HG03354 (cell line): ENCODE measurements around the gene PAX1.

Source experiments
- ATAC-seq: cut with Tn5 transposase; IDR thresholded peaks from one replicate; pipeline ENCODE4 v1.9.1; 2021; ENCODE audit warnings: mild to moderate bottlenecking; ENCODE audit not compliant: unreplicated experiment, poor library complexity, severe bottlenecking

The PAX1 gene

DNA sequence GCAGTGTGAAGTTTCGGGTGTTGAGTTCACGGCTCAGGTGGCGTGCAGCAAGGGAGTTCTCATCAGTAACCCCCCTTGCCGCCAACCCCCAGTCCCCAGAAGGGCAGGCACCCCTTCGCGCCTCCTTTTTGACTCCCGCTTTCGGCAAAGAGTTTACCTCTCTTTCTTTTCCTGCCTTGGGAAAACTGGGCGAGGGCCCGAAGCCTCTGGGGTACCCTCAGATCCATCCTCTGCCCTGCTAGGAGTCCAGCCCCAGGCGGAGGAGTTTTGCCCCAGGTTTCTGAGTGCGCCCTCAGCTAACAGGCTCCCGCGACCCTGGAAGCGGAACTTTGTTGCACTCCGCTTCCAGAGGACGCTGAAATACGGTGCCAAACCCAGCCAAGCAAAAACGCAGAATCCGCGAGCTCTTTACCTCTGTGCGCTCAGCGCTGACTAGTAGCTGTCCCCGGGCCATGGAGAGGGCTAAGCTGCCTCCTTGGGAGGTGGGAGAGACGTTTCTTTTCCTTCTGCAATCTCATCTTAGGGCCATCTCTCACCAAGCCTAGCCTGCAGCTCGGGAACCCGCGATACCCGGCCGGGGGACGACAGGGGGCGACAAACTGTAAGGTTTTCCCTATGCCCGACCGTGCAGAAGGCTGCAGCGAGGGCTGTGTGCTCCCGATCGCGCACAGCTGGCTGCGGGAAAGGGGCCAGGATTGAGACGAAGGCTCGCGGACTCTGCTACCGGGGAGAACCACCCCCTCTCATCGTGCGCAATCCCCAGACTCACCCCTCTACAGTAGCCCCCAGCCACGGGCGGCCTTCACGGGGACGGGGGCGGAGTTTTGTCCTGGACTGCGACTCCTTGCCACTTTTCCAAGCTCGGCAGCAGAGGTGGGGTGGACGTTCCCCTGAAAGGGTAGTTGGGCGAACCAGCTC is 2.7 kb upstream of the PAX1 start:
- ATAC-seq = no peak

DNA sequence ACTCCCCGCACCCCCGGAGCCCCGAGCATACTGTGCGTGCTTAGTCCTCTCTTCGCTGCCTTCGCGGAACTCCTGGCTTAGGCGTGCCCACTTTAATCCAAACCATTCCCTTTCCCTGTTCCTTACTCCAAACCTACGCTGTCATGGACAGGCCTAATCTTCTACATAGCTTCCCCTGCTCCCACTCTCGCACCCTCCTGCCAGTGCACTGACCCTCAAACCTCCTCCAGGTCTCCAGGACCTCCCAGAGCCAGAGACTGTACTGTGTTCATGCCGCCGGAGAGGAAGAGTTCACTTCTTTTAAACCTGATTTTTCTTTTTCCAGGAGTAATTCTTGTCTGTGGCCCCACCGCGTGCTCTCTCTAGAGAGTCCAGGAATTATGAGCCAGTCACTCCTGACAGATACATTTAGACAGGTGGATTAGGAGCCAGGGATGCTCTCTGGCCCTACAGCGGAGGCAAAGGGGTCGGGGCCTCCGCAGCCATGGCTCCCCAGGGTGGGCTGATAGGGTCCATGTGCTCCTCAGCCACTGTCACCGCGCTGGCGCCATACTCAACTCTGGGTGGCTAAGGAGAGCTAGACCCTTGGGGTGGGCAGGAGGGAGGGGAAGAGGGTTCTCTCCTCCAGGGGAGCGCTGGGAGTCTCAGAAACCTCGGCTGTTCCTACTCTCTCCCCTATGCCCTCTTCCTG is 1.6 kb upstream of the PAX1 start:
- no peak for ATAC-seq

DNA sequence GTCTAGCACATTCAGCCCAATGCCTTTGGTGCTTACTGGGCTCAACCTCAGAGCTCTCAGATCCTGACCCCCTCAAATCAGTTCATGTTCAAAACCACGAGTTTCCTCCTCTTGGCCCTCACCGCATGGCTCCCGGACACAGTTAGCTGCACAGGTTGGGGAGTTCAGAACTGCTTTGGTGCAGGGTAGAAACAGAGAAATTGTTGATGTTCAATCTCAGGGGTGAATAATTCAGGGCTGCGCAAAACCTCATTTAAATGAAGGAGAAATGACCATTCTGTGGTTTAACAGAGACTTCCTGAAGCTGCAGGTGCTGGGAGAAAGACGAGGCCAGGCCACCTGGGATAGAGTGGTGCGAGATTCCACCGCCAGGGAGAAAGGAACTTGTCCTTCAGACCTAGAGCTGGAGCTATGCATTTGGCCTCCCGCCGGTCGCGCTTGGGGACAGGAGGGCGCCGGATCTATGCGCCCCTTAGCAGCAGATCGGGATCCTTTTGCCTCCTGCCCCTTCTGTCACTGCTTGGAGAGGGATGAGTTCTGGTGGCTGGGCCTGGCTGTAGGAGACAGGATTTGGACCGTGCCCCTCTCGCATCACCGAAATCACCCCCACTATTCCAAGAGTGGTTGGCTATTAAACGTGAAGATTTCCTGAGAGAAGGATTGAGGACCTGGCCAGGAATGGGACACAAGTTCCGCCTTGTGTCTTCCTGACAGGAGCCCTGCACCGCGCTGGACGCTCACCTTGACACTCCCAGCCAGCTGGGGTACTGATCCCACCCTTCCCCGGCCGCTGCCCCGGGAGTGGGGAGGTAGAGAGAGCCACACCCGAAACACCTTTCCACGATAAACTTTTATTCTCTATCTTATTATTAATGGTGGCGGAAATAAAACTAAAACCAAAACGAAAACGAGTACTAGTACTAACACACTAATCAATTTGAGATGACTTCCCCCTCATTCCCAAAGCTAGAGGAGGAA is 767 bp upstream of the PAX1 start:
- no peak for ATAC-seq

DNA sequence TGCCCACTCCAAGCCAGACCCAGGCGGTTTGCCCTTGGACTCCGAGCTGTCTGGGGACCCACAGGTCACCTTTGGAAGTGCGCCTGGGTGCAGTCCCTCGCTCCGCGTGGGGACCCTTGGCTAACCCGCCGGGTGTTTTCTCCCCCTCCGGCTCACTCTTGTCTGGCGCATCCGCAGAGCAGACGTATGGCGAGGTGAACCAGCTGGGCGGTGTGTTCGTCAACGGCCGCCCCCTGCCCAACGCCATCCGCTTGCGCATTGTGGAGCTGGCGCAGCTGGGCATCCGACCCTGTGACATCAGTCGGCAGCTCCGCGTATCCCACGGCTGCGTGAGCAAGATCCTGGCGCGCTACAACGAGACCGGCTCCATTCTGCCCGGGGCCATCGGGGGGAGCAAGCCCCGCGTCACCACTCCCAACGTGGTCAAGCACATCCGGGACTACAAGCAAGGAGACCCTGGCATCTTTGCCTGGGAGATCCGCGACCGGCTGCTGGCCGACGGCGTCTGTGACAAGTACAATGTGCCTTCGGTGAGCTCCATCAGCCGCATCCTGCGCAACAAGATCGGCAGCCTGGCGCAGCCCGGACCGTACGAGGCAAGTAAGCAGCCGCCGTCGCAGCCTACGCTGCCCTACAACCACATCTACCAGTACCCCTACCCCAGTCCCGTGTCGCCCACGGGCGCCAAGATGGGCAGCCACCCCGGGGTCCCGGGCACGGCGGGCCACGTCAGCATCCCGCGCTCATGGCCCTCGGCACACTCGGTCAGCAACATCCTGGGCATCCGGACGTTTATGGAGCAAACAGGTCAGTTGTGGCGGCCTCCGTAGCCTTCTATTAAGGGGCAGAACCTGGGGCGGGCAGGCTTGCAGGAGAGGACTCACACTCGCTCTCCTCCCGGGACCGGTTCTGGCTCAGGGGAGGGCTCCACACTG is 1.1 kb downstream of the PAX1 start:
- no peak for ATAC-seq

DNA sequence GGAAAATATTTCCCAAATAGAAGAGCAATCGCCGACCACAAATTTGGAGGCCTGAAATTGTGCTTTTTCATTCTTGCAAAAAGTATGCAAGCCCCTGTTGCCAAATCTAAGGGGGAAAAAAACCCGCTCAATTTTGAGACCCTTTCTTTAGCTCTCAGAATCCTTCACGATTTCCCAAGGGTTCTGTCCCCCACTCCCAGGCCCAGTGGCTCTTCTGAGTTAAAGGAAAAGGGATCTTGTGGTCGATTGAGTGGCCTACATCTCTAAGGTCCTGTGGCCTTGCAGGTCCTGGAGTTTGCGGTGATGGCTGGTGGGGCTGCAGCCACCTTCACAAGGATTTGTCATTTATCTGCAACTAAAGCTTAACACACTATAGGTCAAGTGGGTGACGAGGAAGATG is 1.8 kb downstream of the PAX1 start:
- ATAC-seq = no peak

DNA sequence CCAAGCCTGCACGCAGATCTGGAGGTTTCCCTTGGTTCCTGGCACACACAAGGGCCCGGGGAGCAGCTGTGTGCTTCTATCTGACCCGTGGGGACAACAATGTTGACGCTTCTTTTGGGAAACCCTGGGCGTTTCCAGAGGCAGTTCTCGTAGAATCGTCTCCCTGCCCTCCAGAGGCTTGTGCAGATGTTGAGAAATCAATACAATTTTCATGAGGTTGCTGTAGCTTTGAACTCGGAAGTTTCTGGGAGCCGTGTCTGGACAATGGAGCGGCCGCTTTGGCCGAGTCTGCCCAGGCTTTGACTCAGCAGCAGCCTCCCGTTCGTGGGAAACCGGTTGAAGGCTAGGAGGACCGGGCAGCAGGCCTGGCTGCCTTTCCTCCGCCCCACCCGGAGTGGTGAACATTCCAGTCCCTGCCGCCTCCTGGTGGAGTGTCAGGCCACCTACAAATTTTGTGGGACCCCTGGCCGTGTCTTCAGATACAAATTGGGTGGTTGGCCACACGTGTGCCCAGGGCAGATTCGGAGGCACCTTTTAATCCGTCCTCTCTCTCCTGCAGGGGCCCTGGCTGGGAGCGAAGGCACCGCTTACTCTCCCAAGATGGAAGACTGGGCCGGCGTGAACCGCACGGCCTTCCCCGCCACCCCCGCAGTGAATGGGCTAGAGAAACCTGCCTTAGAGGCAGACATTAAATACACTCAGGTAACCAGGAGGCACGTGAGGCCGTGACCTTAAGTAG is 2.7 kb downstream of the PAX1 start:
- ATAC-seq = no peak

DNA sequence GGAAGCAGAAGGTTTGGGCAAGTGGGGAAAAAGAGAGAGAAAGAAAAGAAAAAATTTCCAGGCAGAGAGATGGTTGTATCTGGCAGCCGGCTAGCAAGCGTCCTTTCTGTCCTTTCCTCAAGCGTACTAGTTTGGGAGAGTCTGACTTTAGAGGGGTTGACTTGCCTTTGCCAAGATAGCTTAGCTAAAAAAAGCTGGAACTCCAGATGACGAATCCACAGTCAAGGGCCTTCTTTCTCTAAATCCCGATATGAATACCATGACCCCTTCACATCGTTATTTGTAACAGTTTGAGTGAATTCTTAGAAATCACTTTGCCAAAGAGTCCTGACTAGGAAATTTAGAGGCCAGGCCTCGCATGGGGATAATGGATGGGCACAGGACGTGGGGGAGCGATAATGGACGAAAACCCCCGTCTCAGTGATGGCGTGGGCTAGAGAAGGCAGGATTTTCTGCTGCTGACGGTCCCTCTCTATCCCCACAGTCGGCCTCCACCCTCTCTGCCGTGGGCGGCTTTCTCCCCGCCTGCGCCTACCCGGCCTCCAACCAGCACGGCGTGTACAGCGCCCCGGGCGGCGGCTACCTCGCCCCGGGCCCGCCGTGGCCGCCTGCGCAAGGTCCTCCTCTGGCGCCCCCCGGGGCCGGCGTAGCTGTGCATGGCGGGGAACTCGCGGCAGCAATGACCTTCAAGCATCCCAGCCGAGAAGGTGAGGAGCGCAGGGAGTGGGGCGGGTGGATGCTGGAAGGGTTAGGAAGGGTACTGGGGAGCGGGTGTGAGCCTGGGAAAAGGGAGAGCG is 3.5 kb downstream of the PAX1 start:
- ATAC-seq = no peak

DNA sequence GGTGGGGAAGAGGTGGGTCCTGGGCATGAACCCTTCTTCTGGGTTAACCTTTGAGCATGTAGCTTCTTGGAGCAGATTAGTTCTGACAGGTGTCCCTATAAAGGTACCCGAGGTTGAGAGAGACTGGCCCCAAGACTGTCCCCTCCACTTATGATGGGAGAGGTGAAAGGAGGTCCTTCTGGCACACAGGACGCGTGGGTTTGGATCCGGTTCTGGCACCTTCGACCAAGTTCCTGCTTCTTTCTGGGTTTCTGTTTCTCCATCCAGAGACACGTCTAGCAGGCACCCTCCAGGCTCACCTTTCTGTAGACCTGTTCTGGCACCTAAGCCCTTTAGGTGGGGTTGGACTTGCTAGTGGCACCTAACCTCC is 4.1 kb downstream of the PAX1 start:
- ATAC-seq = no peak

DNA sequence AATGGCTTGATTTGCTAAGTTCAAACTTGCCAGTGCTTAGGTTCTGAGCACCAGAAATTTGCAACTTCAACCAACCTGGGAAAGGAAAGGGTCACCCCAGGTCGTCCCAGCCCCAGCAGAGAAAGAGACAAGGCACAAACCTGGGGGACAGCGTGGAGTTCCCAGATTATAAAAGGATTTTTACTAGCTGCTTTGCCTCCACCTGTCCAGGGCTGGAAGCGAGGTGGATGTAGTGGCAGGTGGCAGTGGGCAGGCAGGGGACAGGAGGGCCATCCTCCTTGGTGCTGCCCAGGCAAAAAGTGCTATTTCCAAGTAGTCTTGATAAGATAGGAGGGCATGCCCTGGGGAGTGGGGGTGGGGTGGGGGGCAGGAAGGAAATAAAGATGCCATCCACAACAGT is 4.9 kb downstream of the PAX1 start:
- ATAC-seq = no peak

DNA sequence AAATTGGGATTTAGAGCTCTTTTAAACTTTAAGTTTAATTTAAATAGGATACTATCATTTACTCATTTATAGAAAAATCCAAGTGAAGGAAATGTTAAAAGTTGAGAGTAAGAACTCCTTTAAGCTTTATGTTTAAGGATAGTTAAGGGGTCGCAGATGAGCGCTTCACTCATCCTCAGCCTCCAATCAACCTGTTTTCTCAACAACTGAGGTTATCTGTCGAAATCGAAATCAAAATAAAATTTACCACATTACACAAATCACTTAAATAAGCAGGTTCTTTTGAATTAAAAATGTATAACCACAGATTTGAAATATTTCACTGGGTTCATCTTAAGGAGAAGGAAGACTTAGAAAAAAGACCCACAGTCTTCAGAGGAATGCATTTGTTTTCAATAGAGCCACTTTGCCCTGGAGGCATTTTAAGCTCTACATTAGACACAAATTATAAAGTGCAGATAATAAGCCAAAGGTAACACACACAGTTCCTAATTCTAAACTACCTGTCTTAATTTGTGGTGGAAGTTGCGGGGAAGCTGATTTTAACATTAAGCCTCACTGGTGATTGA is 5.5 kb downstream of the PAX1 start:
- ATAC-seq = no peak

DNA sequence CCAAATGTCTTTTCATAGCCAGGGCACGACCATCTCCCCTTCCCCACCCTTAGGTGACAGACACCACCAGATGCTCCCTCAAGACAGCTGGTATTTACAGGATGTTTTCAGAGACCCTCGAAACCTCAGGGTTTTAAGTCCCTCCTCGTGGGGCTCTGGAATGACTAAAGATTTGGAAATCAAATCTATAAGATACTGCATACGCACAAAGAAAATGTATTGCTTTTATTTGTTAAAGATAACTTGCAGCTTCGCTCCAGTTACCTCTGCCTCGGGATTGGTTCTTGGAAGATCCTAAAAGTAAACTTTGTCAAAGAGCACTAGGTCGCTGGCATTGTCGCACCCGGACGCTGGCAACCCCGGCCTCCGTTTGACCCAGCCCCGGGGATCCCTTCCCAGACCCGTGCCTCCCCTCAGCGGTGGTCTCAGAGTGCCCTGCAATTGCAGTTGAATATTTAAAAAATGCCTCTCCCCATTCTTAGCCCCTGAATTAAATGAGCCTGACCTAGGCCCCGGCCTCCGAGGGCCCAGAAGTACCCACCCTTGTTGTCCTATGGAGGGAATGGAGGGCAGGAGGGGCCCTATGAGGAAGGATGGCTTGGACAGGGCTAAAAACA is 7.1 kb downstream of the PAX1 start:
- ATAC-seq = no peak

DNA sequence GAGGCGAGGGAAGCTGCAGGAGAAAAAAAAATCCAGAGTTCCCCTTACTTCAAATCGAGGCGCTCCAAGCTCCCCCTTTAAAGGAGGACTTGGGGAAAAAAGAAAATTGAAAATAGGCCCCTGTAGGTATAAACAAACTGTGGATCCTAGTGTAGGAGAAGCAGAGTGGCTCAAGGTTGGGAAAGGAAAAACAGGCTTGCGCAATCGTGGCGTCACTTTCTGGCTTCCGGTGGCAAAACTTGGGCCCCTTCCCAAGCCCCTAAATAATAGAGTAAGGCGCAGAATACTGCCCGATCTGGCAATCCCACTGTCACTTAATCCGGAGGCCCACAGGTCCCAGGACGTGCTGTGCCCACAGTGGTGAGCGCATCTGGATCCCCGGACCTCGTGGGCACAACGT is 8.0 kb downstream of the PAX1 start:
- ATAC-seq = no peak

DNA sequence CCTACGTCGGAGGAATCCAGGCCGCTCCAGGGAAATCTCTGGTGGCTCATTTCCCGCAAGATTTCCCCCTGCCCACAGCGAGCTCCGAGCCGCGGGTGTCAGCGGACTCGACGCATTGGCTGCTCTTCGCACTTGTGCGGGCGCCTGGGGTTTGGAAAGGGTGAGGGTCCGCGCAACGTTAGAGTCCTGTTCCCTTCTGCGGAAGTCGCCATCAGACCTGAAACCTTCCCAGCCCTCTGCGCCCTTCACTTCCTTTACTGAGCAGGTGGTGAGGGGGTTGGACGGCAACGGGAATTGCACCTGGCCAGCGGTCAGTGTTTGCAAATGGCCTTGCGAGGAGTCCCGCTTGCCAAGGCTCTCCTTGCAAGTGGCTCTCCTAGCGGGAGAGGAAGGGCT is 8.4 kb downstream of the PAX1 start:
- ATAC-seq = no peak

DNA sequence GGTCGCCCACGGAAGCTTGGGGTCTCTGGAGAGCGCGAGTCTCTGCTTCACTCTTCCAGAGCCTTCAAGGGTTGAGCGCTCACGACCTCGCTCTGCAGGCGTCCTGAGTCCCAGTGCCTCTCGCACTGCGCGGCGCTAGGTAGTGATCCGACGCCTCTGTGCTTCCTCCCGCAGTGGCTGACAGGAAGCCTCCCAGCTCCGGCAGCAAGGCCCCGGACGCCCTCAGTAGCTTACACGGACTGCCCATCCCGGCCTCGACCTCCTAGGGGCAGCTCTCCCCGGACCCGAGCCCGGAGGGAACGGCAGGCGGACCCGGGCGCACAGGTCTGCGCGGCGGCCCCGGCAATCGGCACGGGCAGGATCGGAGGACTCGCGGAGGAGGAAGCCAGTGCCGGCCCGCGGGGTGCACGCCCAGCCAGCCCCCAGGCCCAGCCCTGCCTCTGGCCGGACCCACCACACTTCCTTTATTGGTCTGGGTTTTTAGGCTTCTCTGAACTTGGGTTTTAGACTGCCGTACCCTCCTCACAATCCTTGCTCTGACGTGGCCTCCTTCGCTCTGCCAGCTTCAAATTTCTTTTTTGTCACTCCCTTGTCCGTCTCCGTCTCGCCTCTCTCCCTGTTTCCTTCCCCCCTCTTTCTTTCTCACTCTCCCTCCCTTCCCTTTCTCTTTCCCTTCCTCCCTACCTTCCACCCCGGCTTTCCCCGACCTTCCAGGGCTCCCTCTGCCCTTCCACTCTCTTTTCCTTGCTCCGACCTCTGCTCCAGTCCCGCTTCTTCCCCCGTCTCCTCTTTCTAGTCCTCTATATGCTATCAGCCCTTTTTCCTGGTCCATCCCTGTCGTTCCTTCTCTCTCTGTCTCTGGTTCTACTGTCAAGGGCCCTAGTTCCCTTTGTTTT is 9.1 kb downstream of the PAX1 start:
- ATAC-seq = no peak

DNA sequence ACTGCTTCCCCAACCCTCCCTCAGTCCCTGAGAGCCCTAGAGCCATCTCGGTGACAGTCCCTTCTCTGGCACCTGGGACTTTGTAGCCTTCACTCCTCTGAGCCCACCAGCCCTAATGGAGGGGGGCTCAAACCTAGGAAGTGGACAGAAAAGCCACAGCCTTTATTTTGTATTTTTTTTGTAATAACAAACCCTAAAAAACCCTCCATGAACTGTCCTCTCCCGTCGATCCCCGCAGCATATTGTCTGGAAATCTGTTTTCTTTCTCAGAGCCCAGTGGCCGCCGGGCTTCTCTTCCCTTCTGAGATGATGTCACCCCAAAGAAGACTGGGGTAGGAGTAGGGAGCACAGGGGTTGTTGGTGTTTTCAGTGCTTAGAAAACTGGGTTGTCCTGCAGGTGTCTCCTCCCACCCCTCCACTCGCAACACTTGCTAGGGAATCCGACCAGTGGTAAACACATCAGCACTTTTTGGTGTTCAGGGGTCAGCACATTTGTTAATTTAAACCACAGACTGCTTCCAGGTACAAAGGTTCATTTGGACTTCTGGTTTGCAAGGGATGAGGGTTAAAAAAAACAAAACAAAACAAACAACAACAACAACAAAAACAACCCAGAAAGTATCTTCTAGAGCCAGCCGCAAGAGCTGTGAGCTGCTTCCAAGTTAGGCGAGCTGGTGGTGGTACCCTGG is 9.9 kb downstream of the PAX1 start:
- ATAC-seq = no peak
